Esophagus squamous epithelium (tissue), 5 donors: Measurements from ENCODE around the gene CCM2. TPM values are rescaled to one million over a fixed set of nuclear protein-coding genes. Genes with fewer than 3 reads are reported as not detected.

Experiments
- DNase-seq: peaks from one replicate; lab custom pipeline; 2025; lab: John Stamatoyannopoulos, UW
- H3K27ac ChIP-seq, 4 donors: fragments of 200-600 bp; sonication (generic); one replicate each; pipeline ENCODE4 v1.5.1; 2016 to 2019; ENCODE audit warnings: mild to moderate bottlenecking in 1 of 4
- H3K27me3 ChIP-seq, 4 donors: fragments of 200-600 bp; sonication (generic); 1 replicate in 3 of 4; 2 replicates in 1 of 4; pipeline versions ENCODE4 v1.5.1 to v1.6.0; 2017 to 2021; ENCODE audit warnings: antibody characterized with exemption in 1 of 4
- H3K36me3 ChIP-seq, 3 donors: fragments of 200-600 bp; sonication (generic); one replicate each; pipeline ENCODE4 v1.5.1; 2016 to 2019
- H3K4me1 ChIP-seq, 3 donors: fragments of 200-600 bp; sonication (generic); one replicate each; pipeline ENCODE4 v1.5.1; 2017 to 2019
- H3K4me3 ChIP-seq, 4 donors: fragments of 200-600 bp; sonication (generic); 1 replicate in 3 of 4; 2 replicates in 1 of 4; pipeline ENCODE4 v1.5.1; 2016 to 2019; ENCODE audit warnings: mild to moderate bottlenecking in 2 of 4, moderate library complexity in 1 of 4
- H3K9me3 ChIP-seq, 3 donors: fragments of 200-600 bp; sonication (generic); one replicate each; pipeline ENCODE4 v1.5.1; 2016 to 2019
- POLR2A ChIP-seq, 4 donors: fragments of 450-650 bp; IDR thresholded peaks; one replicate each; pipeline ENCODE4 v1.6.1; 2017; ENCODE audit warnings: antibody characterized with exemption in 4 of 4, mild to moderate bottlenecking in 4 of 4, moderate library complexity in 3 of 4
- WGBS, 2 donors: methylation state at CpG; one replicate each; pipeline ENCODE4 v1.1.5; 2018; 5-methylcytosine and 5-hydroxymethylcytosine counted together
- intact Hi-C: fragments of 100-400 bp; cut with DNase I; formaldehyde crosslinking; loops from one replicate; pipeline ENCODE4 v1.15.0; 2022
- total RNA-seq, 4 donors: library from RNA; depleted of rRNA; stranded (reverse); fragments of >200 nt; gene quantifications; one replicate each; pipeline ENCODE4 v1.1.0, GENCODE V29; 2016
- TF ChIP-seq, protein P1 (sequence below), 6 experiments: fragments of 450-650 bp in 4 of 6; fragments of 200-600 bp in 2 of 6; sonication (generic) in 2 of 6; IDR thresholded peaks; one replicate each; pipeline ENCODE4 v1.5.1; 2016 to 2019; ENCODE audit warnings: antibody characterized with exemption in 6 of 6, mild to moderate bottlenecking in 4 of 6, moderate library complexity in 4 of 6
- donor health status: DM: yes; HTN: yes; CAD: no.

The CCM2 gene
- total RNA-seq, 4 donors from 2014 or later = 20.0 to 36.3 (median 24.9) TPM

DNA sequence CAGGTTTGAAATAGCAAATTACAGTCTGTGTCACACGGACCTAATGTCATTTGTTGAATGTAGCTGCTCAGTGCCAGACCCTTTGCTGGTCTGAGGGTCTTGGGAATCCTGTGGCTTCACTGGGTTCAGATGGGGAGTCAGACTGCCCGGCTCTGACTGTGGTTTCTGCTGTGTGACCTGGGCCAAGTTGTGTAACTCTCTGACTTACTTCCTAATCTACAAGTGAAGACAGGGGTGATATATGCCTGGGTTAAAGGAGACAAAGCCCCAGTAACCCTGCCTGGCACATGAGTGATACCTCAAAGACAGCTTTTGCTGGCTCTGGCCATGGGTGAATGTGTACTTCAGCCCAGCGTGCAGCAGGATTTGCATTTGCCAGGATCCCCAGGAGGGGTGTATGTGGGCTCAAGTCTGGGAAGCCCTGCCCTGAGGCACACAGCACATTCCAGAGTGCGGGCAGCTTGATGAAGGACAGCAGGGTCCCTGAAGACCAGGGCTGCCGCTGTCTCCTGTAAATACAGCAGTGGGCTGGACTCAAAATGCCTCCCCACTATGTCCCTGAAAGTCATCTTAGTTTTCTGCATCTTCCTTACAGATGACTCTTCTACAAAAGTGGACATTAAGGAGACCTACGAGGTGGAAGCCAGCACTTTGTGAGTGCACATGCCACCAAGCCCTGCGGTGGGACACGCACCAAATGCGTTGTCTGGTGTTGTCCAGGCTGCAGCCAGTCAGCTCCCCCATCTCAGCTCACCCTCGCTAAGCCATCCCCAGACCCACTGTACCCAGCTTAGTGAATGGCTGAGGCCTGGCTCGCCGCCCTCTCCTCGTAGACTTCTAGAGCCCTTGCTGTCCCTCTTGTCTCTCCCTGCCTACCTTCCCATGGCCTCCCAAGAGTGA, 72.4 kb downstream of the CCM2 start:
- intact Hi-C loops = no loop called here
- no peaks in the 10 kb centered on the region for H3K27me3 ChIP-seq
- no peak overlapping the region for H3K4me3 ChIP-seq
- no peak overlapping the region for H3K27ac ChIP-seq
- no peaks in the 10 kb centered on the region for H3K9me3 ChIP-seq
- TF ChIP-seq, protein P1, sequence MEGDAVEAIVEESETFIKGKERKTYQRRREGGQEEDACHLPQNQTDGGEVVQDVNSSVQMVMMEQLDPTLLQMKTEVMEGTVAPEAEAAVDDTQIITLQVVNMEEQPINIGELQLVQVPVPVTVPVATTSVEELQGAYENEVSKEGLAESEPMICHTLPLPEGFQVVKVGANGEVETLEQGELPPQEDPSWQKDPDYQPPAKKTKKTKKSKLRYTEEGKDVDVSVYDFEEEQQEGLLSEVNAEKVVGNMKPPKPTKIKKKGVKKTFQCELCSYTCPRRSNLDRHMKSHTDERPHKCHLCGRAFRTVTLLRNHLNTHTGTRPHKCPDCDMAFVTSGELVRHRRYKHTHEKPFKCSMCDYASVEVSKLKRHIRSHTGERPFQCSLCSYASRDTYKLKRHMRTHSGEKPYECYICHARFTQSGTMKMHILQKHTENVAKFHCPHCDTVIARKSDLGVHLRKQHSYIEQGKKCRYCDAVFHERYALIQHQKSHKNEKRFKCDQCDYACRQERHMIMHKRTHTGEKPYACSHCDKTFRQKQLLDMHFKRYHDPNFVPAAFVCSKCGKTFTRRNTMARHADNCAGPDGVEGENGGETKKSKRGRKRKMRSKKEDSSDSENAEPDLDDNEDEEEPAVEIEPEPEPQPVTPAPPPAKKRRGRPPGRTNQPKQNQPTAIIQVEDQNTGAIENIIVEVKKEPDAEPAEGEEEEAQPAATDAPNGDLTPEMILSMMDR (IDR thresholded peaks at IDR 0.05) = no peak
- no peak for TF ChIP-seq POLR2A (IDR thresholded peaks at IDR 0.05)
- peaks cover 3 to 36% (median 5%) of the 10 kb centered on the region in 3 donors for H3K4me1 ChIP-seq
- 60 to 68% methylated on average over 8 to 12 of the region's 13 CpGs for WGBS, 2 donors
- H3K36me3 ChIP-seq = peaks cover 32 to 100% (median 42%) of the 10 kb centered on the region in 3 donors
- DNase-seq = no peak

DNA sequence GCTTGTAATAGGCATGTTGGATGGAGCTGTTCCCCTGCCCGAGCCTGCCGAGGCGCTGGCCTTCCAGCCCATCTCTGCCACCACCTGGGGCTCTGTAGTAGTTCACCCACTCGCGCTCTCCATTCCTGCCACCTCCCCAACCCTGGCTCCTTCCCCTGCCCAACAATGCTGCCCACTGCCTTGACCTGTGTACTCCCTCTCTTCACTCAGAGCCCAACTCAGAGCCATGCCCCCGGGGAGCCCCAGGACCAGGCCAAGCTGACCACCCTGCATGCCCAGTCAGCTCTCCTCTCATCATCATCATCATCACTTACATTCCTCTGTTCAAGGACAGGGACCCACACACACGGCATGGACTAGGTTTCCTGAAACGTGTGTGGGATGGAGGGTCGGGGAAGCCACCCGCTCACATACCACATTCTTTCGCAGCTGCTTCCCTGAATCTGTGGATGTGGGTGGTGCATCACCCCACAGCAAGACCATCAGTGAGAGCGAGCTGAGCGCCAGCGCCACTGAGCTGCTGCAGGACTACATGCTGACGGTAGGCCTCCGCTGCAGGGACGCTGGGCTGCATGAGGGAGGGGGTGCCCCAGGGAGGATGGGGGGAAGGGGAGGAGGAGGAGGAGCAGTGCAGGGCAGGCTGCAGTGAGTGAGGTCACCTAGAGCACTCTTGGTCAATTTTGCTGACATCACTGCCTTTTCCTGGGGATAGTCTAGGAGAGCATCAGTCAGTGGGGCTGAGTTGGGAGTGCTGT, 73.2 kb downstream of the CCM2 start:
- Histone ChIP-seq H3K9me3 (no peaks in the 10 kb centered on the region), H3K36me3 (peaks cover 32 to 99% (median 40%) of the 10 kb centered on the region in 3 donors), H3K27ac (no peak overlapping the region), H3K4me1 (peaks cover 3 to 27% (median 5%) of the 10 kb centered on the region in 3 donors), H3K27me3 (no peaks in the 10 kb centered on the region), H3K4me3 (no peak overlapping the region)
- 69 to 82% methylated on average over 7 to 9 of the region's 17 CpGs for WGBS, 2 donors
- intact Hi-C loops = no loop called here
- TF ChIP-seq, protein P1 (IDR thresholded peaks at IDR 0.05) = no peak
- TF ChIP-seq POLR2A (IDR thresholded peaks at IDR 0.05) = no peak
- no peak for DNase-seq

DNA sequence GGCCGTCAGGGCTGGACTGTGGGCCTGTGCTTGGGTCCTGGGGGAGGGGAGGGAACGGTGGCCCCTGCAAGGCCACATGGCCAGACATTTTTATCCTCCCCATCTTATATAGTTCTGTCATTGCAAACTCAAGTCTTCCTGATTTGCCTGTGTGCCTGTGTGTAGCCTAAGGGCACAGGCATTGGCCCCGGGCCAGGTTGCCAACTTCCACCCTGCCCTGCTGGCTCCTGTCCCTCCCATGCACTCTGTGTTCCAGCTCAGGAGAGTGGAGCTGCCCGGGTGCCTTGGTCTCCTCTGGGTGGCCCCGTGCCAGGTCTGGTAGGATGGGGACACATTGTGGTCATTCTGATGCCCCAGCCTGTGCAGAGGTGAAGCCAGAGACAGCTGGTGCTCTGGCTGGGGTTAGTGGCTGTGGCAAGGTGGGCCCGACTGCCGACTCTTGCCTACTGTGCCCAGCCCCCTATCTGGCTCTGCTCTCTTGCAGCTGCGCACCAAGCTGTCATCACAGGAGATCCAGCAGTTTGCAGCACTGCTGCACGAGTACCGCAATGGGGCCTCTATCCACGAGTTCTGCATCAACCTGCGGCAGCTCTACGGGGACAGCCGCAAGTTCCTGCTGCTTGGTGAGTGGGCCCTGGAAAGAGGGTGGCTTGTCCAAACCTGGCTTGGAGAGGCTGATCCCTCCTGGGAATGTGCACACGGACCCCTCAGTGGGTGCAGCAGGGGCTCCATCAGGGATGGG, 74.0 kb downstream of the CCM2 start:
- Histone ChIP-seq H3K4me1 (peaks cover 3 to 20% (median 5%) of the 10 kb centered on the region in 3 donors), H3K4me3 (no peak overlapping the region), H3K27me3 (no peaks in the 10 kb centered on the region), H3K36me3 (peaks cover 32 to 92% (median 37%) of the 10 kb centered on the region in 3 donors), H3K27ac (no peak overlapping the region), H3K9me3 (no peaks in the 10 kb centered on the region)
- 73 to 77% methylated on average over 6 to 14 of the region's 15 CpGs for WGBS, 2 donors
- intact Hi-C loops = no loop called here
- TF ChIP-seq, protein P1 (IDR thresholded peaks at IDR 0.05) = no peak
- TF ChIP-seq POLR2A (IDR thresholded peaks at IDR 0.05) = no peak
- DNase-seq = no peak

DNA sequence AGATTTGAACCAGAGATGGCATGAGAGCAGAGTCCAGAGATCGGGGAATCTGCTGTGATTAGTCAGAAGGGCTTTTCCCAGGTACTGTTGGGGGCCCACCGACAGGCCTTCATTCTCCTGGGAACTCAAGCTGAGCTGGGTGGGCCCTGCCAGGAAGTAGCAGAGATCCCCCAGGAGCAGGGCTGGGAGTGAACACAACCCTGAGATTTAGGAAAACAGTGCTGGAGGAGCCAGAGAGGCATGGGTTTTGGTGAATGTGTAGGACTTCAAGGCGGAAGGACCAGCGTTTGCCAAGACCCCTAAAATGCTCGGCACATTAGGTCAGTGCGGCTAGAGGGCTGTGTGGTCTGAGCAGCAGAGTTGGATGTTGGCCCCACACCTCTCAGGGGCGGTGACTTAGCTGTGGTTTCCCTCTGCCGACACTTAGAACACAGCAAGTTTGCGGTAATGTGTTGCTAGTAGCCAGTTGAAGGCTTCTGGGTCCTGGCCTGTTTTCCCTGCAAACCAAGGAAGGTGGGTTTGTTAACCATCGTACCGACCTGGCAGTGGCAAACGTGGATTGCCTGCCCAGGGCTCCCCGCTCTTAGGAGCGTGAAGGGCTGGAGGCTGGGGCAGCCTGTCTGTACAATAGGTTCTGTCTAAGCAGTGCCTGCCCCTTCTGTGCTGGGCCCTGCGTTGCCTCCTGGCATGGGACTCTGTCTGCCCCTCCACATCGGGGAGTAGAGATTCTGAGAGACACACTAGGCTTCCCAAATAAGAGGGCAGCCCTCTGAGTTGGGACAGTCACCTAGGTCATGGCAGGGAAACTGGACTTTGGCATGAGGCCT, 74.7 kb downstream of the CCM2 start:
- H3K27me3 ChIP-seq = no peaks in the 10 kb centered on the region
- no peak for TF ChIP-seq POLR2A (IDR thresholded peaks at IDR 0.05)
- TF ChIP-seq, protein P1 (IDR thresholded peaks at IDR 0.05) = no peak
- H3K4me3 ChIP-seq = no peak overlapping the region
- peaks cover 30 to 84% (median 32%) of the 10 kb centered on the region in 3 donors for H3K36me3 ChIP-seq
- H3K9me3 ChIP-seq = no peaks in the 10 kb centered on the region
- H3K27ac ChIP-seq = no peak overlapping the region
- WGBS, 2 donors = 79 to 88% methylated on average over 6 to 7 of the region's 16 CpGs
- H3K4me1 ChIP-seq = peaks cover 3 to 20% (median 5%) of the 10 kb centered on the region in 3 donors
- intact Hi-C loops = no loop called here
- no peak for DNase-seq
